T47D (cell line): ENCODE data around the gene ETV6.
"Not testable (repeated sequence)": the region's sequence is repeated elsewhere in the genome, so short reads cannot be mapped to it uniquely, and the experiment has no call there.

Source experiments
- DNase-seq, 2 experiments: peaks; one replicate each; pipeline versions ENCODE4 v3.0.0 to v3.0.0-alpha.2; 2011 to 2012; ENCODE audit warnings: low read depth in 1 of 2, low spot score in 1 of 2
- JUND ChIP-seq: IDR thresholded peaks from 2 replicates; pipeline ENCODE4 v1.6.1; 2012; ENCODE audit warnings: low read depth
- in situ Hi-C: cut with HindIII; loops from 2 replicates; pipeline ENCODE4 v1.10.0; 2016; ENCODE audit warnings: low sequenced_read_pairs, low pct_unique_long_range_greater_than_20kb

The ETV6 gene

GRCh38 chr12:11630046-11630706 is 19.3 kb upstream of the ETV6 start:
- DNase-seq: no peak
- in situ Hi-C loops: no loop called here
- TF ChIP-seq JUND: no peak

DNA sequence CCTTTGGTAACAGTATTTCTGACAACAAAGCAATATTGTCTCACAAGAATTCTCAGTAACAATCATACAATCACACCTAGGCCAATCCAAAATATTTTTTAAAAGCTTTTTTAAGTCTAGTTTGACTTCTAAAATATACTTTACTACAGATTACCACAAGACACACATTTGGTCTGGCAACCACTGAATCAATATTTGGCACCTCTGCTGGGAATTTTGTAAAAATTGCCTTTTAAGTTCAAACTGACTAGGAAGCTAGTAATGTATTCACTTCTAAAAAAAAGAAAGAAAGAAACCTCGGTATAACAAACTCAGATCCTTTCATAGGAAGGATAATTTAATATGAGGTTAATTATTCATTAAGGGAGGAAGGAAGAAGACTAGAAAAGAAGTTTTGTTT is 18.2 kb upstream of the ETV6 start:
- no peak for TF ChIP-seq JUND
- in situ Hi-C loops: no loop called here
- no peak for DNase-seq

- in situ Hi-C loops, DNase-seq: not testable (repeated sequence)
Measured at GRCh38 chr12:11631881-11632280, 17.6 kb upstream of the ETV6 start.

- no peak for TF ChIP-seq JUND
- no peak for DNase-seq
- in situ Hi-C loops: no loop called here
Measured at GRCh38 chr12:11633968-11634367, 15.5 kb upstream of the ETV6 start.

DNA sequence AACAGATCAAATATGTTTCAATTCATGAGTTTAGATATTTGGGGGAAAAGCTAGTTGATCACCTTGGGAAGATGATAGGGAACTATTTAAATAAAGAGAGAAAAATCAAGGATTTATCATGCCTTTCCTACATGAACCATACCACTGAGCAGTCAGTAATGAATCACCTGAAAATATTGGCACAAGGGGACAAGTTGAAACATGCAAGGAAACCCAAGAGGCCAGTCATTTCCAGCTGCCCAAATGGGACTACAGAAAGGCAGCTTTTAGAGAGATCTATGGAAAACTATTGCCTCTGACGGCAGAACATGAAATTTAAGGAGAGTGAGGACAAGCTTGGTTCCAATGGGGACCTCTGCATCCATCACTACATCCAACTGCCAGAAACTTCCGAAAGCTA is 14.1 kb upstream of the ETV6 start:
- no peak for TF ChIP-seq JUND
- no peak for DNase-seq
- in situ Hi-C loops: no loop called here

DNA sequence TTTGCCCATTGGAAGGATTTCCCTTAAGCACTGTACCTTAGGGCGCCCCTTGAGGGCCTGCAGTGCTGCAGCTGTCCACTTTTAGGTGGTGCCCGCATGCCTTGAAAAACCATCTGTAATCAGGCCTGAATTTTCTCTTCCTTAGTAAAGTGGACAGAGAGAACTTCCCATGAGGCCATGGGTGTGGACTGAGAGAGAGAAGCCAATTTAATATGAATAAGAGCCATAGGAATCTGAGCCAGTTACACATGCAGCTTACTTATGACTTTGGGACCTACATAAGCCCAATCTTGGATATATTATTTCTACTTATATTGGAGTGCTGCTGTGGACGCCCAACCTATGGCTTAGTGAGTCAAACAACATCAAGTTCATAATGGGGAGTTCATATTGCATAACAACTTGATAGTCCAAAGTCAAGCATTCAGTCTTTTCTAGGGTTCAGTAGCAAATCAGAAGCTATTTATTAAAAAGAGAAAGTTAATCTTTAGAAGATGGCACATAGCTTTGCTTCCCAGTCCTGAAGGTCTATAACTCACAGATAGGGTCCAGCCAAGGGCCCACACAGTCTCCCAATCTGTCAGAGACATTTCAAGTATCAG is 11.1 kb upstream of the ETV6 start:
- no peak for DNase-seq
- in situ Hi-C loops: no loop called here
- TF ChIP-seq JUND: no peak

DNA sequence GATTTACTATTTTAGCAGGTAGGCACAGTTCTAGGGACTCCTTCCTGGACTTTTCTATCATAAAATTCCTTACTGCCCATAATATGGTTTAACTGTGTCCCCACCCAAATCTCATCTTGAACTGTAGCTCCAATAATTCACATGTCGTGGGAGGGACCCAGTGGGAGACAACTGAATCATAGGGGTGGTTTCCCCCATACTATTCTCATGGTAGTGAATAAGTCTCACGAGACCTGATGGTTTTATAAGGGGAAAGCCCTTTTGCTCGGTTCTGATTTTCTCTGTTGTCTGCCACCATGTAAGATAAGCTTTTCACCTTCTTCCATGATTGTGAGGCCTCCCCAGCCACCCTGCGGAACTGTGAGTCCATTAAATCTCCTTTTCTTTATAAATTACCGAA is 10.0 kb upstream of the ETV6 start:
- DNase-seq: no peak
- no peak for TF ChIP-seq JUND
- in situ Hi-C loops: no loop called here

DNA sequence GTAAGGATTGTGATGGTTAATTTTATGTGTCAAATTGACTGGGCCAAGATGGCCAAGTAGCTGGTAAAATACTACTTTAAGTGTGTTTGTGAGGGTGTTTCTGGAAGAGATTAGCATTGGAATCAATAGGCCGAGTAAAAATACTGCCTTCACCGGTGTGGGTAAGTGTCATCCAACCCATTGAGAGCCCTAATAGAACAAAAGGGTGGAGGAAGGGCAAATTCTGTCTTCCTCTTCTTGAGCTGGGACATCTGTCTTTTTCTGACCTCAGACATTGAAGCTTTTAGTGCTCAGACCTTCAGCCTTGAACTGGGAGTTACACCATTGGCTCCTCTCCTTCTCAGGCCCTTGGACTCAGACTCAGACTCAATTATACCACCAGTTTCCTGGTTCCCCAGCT is 8.0 kb upstream of the ETV6 start:
- DNase-seq: no peak
- no peak for TF ChIP-seq JUND
- in situ Hi-C loops: no loop called here

DNA sequence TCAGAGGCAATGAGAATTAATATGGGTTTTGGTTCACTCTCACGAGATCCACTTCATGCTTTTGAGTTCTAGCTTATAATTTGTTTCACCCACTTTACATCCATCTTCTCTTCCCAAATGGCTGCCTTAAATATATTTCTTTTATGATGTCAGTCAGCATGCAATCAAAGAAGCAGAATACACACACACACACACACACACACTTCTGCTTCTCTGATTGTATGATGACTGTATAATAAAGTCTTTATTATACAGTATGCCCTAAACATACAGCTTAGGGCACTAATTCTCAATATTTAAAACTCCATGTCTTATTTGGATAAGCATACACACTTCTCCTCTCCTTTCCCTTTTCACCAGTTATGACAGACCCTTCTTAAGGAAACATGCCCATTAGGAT is 6.7 kb upstream of the ETV6 start:
- in situ Hi-C loops: no loop called here
- TF ChIP-seq JUND: no peak
- DNase-seq: no peak

DNA sequence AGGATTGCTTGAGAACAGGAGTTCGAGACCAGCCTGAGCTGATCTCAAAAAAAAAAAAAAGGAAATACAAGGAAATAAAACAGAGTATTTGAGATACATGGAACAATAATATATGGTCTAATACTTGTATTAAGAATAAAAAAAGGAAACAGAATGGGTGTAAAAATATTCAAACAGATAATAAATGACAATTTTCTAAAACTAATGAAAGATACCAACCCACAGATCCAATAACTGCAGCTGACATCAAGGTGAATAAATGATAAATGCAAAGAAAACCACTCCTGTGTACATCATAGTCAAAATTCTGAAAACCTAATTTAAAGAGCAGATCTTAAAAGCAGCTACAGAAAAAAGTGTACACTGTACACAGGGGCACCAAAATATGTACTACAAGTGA is 4.1 kb upstream of the ETV6 start:
- in situ Hi-C loops: no loop called here
- no peak for TF ChIP-seq JUND
- no peak for DNase-seq

DNA sequence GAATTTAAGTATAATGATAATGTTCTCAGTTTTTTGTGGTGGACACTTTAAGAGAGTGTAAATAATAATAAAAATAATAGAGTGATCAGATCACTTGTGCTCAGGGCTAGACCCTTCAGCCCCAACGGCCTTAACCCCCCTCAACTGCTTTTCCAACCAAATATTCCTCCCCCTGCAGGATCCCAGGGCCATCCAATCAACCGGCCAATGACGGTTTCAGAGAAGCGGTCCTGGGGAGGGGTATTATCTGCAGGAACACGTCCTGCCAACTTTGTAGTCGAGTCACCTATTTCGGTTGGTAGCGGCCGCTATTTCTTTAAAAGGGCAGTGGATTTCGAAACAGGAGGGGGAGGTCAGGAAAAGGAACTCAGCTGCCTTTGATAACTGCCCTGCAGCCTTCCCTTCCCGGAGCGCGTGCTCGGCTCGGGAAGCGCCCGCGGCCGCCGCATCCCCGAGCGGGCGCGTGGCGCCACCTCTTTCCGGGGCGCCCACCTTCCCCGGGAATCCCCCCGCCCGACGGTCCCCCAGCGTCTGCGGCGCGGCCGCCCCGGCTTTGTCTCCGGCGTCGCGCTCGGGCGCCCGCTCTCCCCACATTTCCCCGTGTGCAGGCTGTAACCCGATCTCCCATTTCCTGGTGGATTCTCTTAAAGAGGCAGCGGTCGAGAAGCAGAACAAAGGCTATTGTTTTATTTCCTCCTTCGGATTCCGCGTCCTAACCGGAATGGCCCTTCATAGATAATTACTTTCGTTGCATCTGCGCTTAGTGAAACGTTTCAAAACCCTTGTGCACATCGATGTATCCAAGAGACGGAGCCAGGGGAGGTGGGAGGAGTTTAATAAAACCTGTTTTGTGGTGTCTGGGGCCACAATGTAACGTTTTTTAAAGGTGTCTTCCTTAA is 711 bp upstream of the ETV6 start:
- in situ Hi-C loops: no loop called here
- DNase-seq: peak; percentile 35 to 80
- TF ChIP-seq JUND: no peak

GRCh38 chr12:11650286-11651281 is 1.1 kb downstream of the ETV6 start:
- no peak for TF ChIP-seq JUND
- DNase-seq: no peak
- in situ Hi-C loops: no loop called here
